SK-N-SH (cell line): Measurements from ENCODE around the gene DEFB115. TPM values are rescaled to one million over a fixed set of nuclear protein-coding genes. Genes with fewer than 3 reads are reported as not detected.
"Not testable (repeated sequence)": the region's sequence is repeated elsewhere in the genome, so short reads cannot be mapped to it uniquely, and the experiment has no call there.

Experiments
- CTCF ChIA-PET: fragments of 300-600, 350-600 bp; formaldehyde crosslinking; extraction: SDS; loops from one replicate; lab custom pipeline; 2021; lab: Yijun Ruan, JAX
- POLR2A ChIA-PET: fragments of 350-600 bp; sonication (Branson Sonifier 250); formaldehyde crosslinking; extraction: SDS; loops from one replicate; lab custom pipeline; 2020; ENCODE audit warnings: antibody characterized with exemption, inconsistent platforms; lab: Yijun Ruan, JAX
- DNase-seq: peaks from one replicate; pipeline ENCODE4 v3.0.0; 2012
- H2AFZ ChIP-seq: fragments of 200-600 bp; sonication (generic); 2 replicates; pipeline ENCODE4 v1.8.1; 2016; ENCODE audit warnings: antibody characterized with exemption, mild to moderate bottlenecking, low read depth
- H3F3A ChIP-seq: fragments of 200-600 bp; sonication (generic); replicated peaks from 2 replicates; pipeline ENCODE3; 2016; ENCODE audit warnings: antibody characterized with exemption, mild to moderate bottlenecking; ENCODE audit not compliant: insufficient read depth
- H3K27ac ChIP-seq, 2 experiments: fragments of 200-500 bp in 1 of 2; fragments of 200-600 bp in 1 of 2; sonication (Bioruptor generic) in 1 of 2; sonication (generic), shearing (Covaris generic) in 1 of 2; 2 replicates each; pipeline versions ENCODE4 v1.5.1 to v1.6.1; 2014 to 2016; ENCODE audit warnings: low read depth in 2 of 2, inconsistent platforms in 1 of 2, low read length in 1 of 2, mild to moderate bottlenecking in 1 of 2, mixed read lengths in 1 of 2
- H3K27me3 ChIP-seq: fragments of 200-600 bp; sonication (generic), shearing (Covaris generic); 2 replicates; pipeline ENCODE4 v1.6.1; 2016; ENCODE audit warnings: mixed run types; ENCODE audit not compliant: insufficient read depth
- H3K36me3 ChIP-seq, 2 experiments: fragments of 200-500 bp in 1 of 2; fragments of 200-600 bp in 1 of 2; sonication (Bioruptor generic) in 1 of 2; sonication (generic) in 1 of 2; replicated peaks in 1 of 2; 2 replicates each; pipeline versions ENCODE3 to v1.5.1; 2014 to 2016; ENCODE audit warnings: low read length in 1 of 2, mild to moderate bottlenecking in 1 of 2; ENCODE audit not compliant: insufficient read depth in 2 of 2, control insufficient read depth in 1 of 2
- H3K4me1 ChIP-seq, 2 experiments: fragments of 200-500 bp in 1 of 2; fragments of 200-600 bp in 1 of 2; sonication (Bioruptor generic) in 1 of 2; sonication (generic), shearing (Covaris generic) in 1 of 2; 2 replicates each; pipeline versions ENCODE4 v1.5.1 to v1.6.1; 2014 to 2016; ENCODE audit warnings: low read depth in 1 of 2, low read length in 1 of 2, mixed run types in 1 of 2; ENCODE audit not compliant: insufficient read depth in 2 of 2, control insufficient read depth in 1 of 2
- H3K4me2 ChIP-seq: fragments of 200-600 bp; sonication (generic), shearing (Covaris generic); 2 replicates; pipeline ENCODE4 v1.6.1; 2017; ENCODE audit warnings: mixed run types
- H3K4me3 ChIP-seq, 2 experiments: fragments of 200-500 bp in 1 of 2; fragments of 200-600 bp in 1 of 2; sonication (Bioruptor generic) in 1 of 2; sonication (generic), shearing (Covaris generic) in 1 of 2; 2 replicates each; pipeline versions ENCODE4 v1.5.1 to v1.8.1; 2014 to 2016; ENCODE audit warnings: low read depth in 2 of 2, inconsistent platforms in 1 of 2, low read length in 1 of 2, mild to moderate bottlenecking in 1 of 2, mixed read lengths in 1 of 2, moderate library complexity in 1 of 2
- H3K79me2 ChIP-seq: fragments of 200-600 bp; sonication (generic); 2 replicates; pipeline ENCODE4 v1.8.1; 2017; ENCODE audit warnings: mild to moderate bottlenecking; ENCODE audit not compliant: insufficient read depth
- H3K9ac ChIP-seq: fragments of 200-600 bp; sonication (generic); 2 replicates; pipeline ENCODE4 v1.6.1; 2017; ENCODE audit warnings: mixed run types
- H3K9me2 ChIP-seq: fragments of 200-600 bp; sonication (generic); 2 replicates; pipeline ENCODE4 v1.6.1; 2017; ENCODE audit warnings: mixed run types
- H3K9me3 ChIP-seq: fragments of 200-600 bp; sonication (generic); 2 replicates; pipeline ENCODE4 v1.6.1; 2017; ENCODE audit warnings: mixed run types, mild to moderate bottlenecking, moderate library complexity
- H4K20me1 ChIP-seq: fragments of 200-600 bp; sonication (generic); 2 replicates; pipeline ENCODE4 v1.6.1; 2017; ENCODE audit warnings: mild to moderate bottlenecking, mixed run types; ENCODE audit not compliant: insufficient read depth
- EZH2phosphoT487 ChIP-seq: fragments of 200-600 bp; sonication (generic); IDR thresholded peaks from 2 replicates; pipeline ENCODE4 v1.6.1; 2017; ENCODE audit warnings: low read depth, mixed run types, mild to moderate bottlenecking, antibody characterized with exemption, moderate library complexity, borderline replicate concordance
- JUND ChIP-seq: IDR thresholded peaks from 2 replicates; pipeline ENCODE4 v1.4.0; 2012
- MEF2A ChIP-seq: IDR thresholded peaks from 2 replicates; pipeline ENCODE4 v1.4.0; 2012; ENCODE audit warnings: low read depth, borderline replicate concordance
- MXI1 ChIP-seq: IDR thresholded peaks from 2 replicates; pipeline ENCODE4 v1.6.1; 2012; ENCODE audit warnings: mild to moderate bottlenecking, low read depth, low read length, improper control_type of control experiment
- PBX3 ChIP-seq: IDR thresholded peaks from 2 replicates; pipeline ENCODE4; 2012
- RXRA ChIP-seq: IDR thresholded peaks from 2 replicates; pipeline ENCODE4 v1.4.0; 2012; ENCODE audit warnings: low read depth, mild to moderate bottlenecking, borderline replicate concordance
- YY1 ChIP-seq: IDR thresholded peaks from 2 replicates; pipeline ENCODE4 v1.4.0; 2012; ENCODE audit warnings: low read depth, mild to moderate bottlenecking
- WGBS: methylation state at CpG from one replicate; pipeline ENCODE4 v1.1.6; 2017; ENCODE audit warnings: low lambda C conversion rate; 5-methylcytosine and 5-hydroxymethylcytosine counted together
- polyA plus RNA-seq, 3 experiments: library from polyadenylated mRNA; depleted of rRNA; stranded (reverse); fragments of >200 nt; gene quantifications; 2 replicates each; pipeline ENCODE4 v1.2.3, GENCODE V29; 2012
- TF ChIP-seq, protein P1 (sequence below): fragments of 200-600 bp; sonication (generic); IDR thresholded peaks from 2 replicates; pipeline ENCODE4 v1.6.1; 2017; ENCODE audit warnings: antibody characterized with exemption, mild to moderate bottlenecking, moderate library complexity

DEFB115 gene
- polyA plus RNA-seq, 1 of the 3 experiments (the other 2 are of a cell fraction): not detected

DNA sequence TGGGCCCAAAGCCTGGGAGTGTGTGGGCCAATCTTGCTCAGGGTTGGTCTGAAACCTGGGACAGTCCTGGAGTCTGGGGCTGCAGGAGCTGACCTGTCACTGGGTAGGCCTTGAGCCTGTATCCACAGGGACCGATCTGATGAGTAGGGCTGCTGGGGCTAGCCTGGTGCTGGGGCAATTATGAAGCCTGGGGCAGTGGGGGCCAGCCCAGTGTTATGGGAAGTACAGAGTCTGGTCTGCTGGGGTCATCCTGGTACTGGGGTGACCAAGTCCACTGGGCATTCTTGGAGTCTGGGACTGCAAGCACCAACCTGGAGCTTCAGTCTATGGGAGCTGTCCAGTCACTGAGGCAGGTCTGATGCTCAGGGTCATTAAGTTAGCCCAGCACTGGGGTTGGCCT, 20.7 kb downstream of the DEFB115 start:
- Histone ChIP-seq H2AFZ (no peak overlapping the region), H3K27ac (no peak overlapping the region), H3K4me3 (no peak overlapping the region), H3K36me3 (no peaks in the 10 kb centered on the region), H4K20me1 (no peaks in the 10 kb centered on the region), H3K79me2 (no peaks in the 10 kb centered on the region), H3K4me2 (no peak overlapping the region), H3K9me3 (no peaks in the 10 kb centered on the region), H3K4me1 (no peaks in the 10 kb centered on the region), H3F3A (no peaks in the 10 kb centered on the region), H3K27me3 (no peaks in the 10 kb centered on the region), H3K9me2 (no peaks in the 10 kb centered on the region), H3K9ac (no peak overlapping the region)
- no peak for DNase-seq
- no CpG with 5 or more reads among the region's 1 CpG for WGBS
- CTCF ChIA-PET: no interaction called here
- POLR2A ChIA-PET: no interaction called here
- no peak for TF ChIP-seq RXRA
- TF ChIP-seq PBX3: no peak
- no peak for TF ChIP-seq JUND
- TF ChIP-seq YY1: no peak
- no peak for TF ChIP-seq MXI1

DNA sequence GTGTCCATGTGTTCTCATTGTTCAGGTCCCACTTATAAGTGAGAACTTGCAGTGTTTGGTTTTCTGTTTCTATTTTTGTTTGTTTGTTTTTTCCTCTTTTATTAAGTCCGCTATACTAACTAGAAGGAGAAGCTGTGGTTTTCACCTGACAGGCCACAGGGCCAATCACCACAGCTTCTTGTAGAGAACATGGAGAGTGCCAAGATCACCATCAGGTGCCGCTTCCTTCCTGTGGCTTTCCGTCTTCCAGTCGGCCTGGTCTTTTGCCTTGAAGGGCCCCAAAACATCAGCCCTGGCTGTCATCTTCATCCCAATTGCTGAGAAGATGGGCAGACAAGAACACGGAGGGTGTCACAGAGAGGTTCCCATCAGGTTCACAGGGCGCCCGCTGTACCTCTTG, 27.5 kb downstream of the DEFB115 start:
- H3K4me1 ChIP-seq, H3F3A ChIP-seq, H3K36me3 ChIP-seq, H3K9me3 ChIP-seq, POLR2A ChIA-PET, H3K79me2 ChIP-seq, H3K9ac ChIP-seq, H3K27ac ChIP-seq, H4K20me1 ChIP-seq, H3K4me2 ChIP-seq, H3K27me3 ChIP-seq, H3K4me3 ChIP-seq, DNase-seq, H2AFZ ChIP-seq, H3K9me2 ChIP-seq: not testable (repeated sequence)
- 6% methylated on average over 6 of the region's 7 CpGs for WGBS
- CTCF ChIA-PET: interaction anchor here (1.9 kb wide), 1 partner anchor 25 kb away, joined by 6 read pairs; no protein-coding TSS in a partner anchor

DNA sequence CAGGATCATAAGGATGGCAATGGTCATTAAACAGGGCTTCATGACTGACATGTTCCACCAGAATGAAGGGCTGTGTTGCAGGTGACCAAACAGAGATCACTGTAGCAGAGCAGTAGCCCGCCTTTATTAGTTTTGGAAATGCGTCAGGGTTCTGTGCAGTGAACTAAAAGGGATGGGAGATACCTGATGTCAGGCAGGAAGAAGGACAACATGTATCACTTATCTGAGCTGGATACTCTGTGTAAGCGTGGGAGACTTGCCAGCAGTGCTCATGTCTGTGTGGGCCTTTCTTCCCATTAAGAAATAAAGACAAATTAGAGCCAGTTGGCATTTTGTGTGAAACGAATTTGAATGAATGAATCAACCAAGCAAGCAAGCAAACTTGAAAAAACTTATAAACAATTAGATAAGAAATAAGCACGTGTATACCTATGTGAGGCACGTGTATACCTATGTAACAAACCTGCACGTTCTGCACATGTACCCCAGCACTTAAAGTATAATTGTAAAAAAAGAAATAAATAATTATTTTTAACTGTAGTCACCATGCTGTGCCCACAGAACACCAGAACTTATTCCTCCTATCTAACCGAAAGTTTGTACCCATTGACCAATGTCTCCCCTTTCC, 51.2 kb downstream of the DEFB115 start, which contains the start of gene DEFB116:
DEFB116 (minus strand) TSS at position 51 of the 628 bp plus-strand sequence; CDS start at position 51, 0 bp downstream.
- no peak for TF ChIP-seq MEF2A
- TF ChIP-seq, protein P1, sequence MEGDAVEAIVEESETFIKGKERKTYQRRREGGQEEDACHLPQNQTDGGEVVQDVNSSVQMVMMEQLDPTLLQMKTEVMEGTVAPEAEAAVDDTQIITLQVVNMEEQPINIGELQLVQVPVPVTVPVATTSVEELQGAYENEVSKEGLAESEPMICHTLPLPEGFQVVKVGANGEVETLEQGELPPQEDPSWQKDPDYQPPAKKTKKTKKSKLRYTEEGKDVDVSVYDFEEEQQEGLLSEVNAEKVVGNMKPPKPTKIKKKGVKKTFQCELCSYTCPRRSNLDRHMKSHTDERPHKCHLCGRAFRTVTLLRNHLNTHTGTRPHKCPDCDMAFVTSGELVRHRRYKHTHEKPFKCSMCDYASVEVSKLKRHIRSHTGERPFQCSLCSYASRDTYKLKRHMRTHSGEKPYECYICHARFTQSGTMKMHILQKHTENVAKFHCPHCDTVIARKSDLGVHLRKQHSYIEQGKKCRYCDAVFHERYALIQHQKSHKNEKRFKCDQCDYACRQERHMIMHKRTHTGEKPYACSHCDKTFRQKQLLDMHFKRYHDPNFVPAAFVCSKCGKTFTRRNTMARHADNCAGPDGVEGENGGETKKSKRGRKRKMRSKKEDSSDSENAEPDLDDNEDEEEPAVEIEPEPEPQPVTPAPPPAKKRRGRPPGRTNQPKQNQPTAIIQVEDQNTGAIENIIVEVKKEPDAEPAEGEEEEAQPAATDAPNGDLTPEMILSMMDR: no peak
- TF ChIP-seq EZH2phosphoT487: no peak
- H3K27ac ChIP-seq: no peak within 1 kb of the TSS
- H3K27me3 ChIP-seq: no peaks in the 10 kb centered on the region
- H3K4me2 ChIP-seq: no peak within 1 kb of the TSS
- no peaks in the 10 kb centered on the region for H3K79me2 ChIP-seq
- DNase-seq: no peak
- H3K9ac ChIP-seq: no peak within 1 kb of the TSS
- no peaks in the 10 kb centered on the region for H4K20me1 ChIP-seq
- under 1% methylated on average over 8 of the region's 8 CpGs for WGBS
- no peaks in the 10 kb centered on the region for H3K9me3 ChIP-seq
- H2AFZ ChIP-seq: no peak within 1 kb of the TSS
- H3K4me3 ChIP-seq: no peak within 1 kb of the TSS
- POLR2A ChIA-PET: no interaction called here
- no peaks in the 10 kb centered on the region for H3K9me2 ChIP-seq
- no peaks in the 10 kb centered on the region for H3K36me3 ChIP-seq
- no peaks in the 10 kb centered on the region for H3F3A ChIP-seq
- H3K4me1 ChIP-seq: no peaks in the 10 kb centered on the region
- CTCF ChIA-PET: no interaction called here

Other genes starting within 250 kb of the DEFB115 start
- not detected in 2 replicates for gene DEFB116, start 50.9 kb downstream of the DEFB115 start, polyA plus RNA-seq (2012; rRNA removed)
- gene DEFB118, start 110.9 kb downstream of the DEFB115 start, polyA plus RNA-seq (2012; rRNA removed): not detected in 2 replicates
- not detected in 2 replicates for gene DEFB119, start 132.9 kb downstream of the DEFB115 start, polyA plus RNA-seq (2012; rRNA removed)
- not detected in 2 replicates for gene DEFB121, start 148.6 kb downstream of the DEFB115 start, polyA plus RNA-seq (2012; rRNA removed)
- gene DEFB123, start 183.0 kb downstream of the DEFB115 start, polyA plus RNA-seq (2012; rRNA removed): not detected in 2 replicates
- gene DEFB124, start 217.5 kb downstream of the DEFB115 start, polyA plus RNA-seq (2012; rRNA removed): 0.26 and 0.49 TPM in 2 replicates
- 6.1 and 7.1 TPM in 2 replicates for gene REM1, start 217.6 kb downstream of the DEFB115 start, polyA plus RNA-seq (2012; rRNA removed)